Adrenal gland (tissue), 5 donors: ENCODE measurements around the gene CACHD1.

ENCODE experiments used
- CTCF ChIP-seq, 6 experiments: fragments of 450-650 bp in 4 of 6; fragments of 200-600 bp in 2 of 6; sonication (generic) in 1 of 6; IDR thresholded peaks; 1 replicate in 5 of 6; 2 replicates in 1 of 6; pipeline versions ENCODE4 v1.5.1 to v1.8.0; 2016 to 2021; ENCODE audit warnings: antibody characterized with exemption in 6 of 6, mild to moderate bottlenecking in 2 of 6, moderate library complexity in 1 of 6
- POLR2A ChIP-seq, 2 donors: fragments of 450-650 bp; IDR thresholded peaks; one replicate each; pipeline ENCODE4 v1.6.1; 2017; ENCODE audit warnings: antibody characterized with exemption in 2 of 2, mild to moderate bottlenecking in 2 of 2, moderate library complexity in 1 of 2
- donor health status: DM: no; HTN: no; CAD: no.

GRCh38 chr1:64703600-64703999 lies 233.7 kb downstream of the CACHD1 start:
- TF ChIP-seq POLR2A (IDR thresholded peaks at IDR 0.05) (no peak), CTCF (IDR thresholded peaks at IDR 0.05) (no peak)
